SK-MEL-5 (cell line): Measurements from ENCODE around the gene ZNF740. TPM values are rescaled to one million over a fixed set of nuclear protein-coding genes. Genes with fewer than 3 reads are reported as not detected.
A peak's percentile ranks its signal among the peaks of the same experiment; 100 is the strongest.
"Not testable (repeated sequence)": the region's sequence is repeated elsewhere in the genome, so short reads cannot be mapped to it uniquely, and the experiment has no call there.

Source experiments
- DNase-seq: peaks from one replicate; pipeline ENCODE4 v3.0.0-alpha.2; 2016; ENCODE audit warnings: low read depth, low spot score
- in situ Hi-C: cut with HindIII; loops from 2 replicates; pipeline ENCODE4 v1.10.0; 2016; ENCODE audit warnings: low sequenced_read_pairs, high pct_unique_total_duplicates, low pct_unique_long_range_greater_than_20kb
- total RNA-seq: library from RNA; depleted of rRNA; stranded (reverse); fragments of >200 nt; shearing (Covaris generic); gene quantifications from 2 replicates; pipeline ENCODE4 v1.2.3, GENCODE V29; 2014

Gene ZNF740
- total RNA-seq, 1 experiment from 2014 or later, result 11.7 TPM

DNA sequence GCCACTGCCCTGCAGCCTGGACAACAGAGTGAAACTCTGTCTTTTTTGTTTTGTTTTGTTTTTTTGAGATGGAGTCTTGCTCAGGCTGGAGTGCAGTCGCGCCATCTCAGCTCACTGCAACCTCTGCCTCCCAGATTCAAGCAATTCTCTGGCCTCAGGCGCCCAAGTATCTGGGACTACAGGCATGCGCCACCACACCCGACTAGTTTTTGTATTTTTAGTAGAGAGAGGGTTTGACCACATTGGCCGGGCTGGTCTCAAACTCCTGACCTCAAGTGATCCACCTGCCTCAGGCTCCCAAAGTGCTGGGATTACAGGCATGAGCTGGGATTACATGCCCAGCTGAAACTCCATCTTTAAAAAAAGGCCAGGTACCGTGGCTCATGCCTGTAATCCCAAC lies 21.8 kb downstream of the ZNF740 start:
- DNase-seq, in situ Hi-C loops: not testable (repeated sequence)

DNA sequence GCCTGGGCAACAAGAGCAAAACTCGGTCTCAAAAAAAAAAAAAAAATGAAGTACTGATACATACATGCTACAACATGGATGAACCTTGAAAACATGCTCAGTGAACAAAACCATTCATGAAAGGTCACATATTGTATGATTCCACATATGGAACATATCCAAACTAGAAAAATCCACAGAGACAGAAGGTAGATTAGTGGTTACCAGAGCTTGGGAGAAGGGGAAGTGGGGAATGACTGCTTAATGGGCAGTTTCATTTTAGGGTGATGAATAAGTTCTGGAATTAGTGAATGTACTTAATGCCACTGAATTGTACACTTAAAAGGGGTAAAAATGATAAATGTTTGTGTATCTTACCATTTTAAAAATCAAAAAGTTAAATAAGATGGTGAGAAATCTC lies 23.8 kb downstream of the ZNF740 start:
- DNase-seq, result no peak
- in situ Hi-C loops, result no loop called here

DNA sequence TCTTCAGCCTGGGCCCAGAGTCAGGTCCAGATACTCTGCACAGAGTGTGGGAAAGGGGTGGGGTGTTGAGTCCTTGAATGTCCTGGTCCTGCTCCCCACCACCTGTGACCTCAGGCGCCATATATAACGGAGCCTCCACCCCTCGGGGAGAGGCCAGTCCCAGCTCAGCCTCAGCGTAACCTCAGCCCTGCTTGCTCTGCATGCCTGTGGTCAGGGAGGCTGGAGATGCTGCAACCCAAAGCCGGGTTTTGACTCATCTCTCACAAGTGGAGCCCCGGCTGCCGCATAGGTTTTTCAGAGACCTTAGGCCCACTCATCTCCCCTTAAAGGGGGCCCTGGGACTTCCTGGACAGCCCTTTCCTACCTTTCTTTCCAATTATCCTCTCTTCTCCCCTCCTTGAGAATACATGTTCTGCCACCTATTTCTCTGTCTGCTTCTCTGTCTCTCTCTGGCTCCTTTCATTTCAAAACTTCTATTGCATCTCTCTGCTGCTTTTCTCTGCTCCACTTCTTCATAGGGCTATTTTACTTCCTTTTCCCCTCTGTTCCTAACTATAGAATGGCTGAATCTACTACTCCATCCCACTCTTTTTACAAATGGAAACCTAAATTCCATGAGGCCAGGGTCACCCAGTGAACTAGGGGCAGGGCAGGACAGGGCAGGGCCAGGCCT lies 25.4 kb downstream of the ZNF740 start:
- no peak for DNase-seq
- in situ Hi-C loops, result no loop called here

DNA sequence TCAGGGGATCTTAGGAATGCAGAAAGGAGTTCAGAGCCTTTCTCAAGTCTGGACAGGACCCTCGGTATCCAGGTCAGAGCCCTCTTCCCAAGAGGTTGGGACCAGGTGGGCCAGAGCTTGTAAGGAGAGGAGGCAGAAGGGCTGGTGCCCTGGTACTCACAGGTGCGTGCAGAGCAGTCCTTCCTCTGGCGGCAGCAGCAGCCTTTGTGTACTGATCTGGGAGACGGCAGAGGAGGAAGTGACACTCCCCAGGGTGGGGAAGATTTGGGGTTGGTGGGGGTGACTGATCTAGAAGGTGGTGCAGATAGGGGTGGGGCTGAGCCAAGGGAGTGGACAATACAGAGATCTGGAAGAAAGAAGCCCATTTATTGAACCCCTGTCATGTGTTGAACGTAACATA lies 26.5 kb downstream of the ZNF740 start, which contains the start of gene ITGB7:
TSS of gene ITGB7 (minus strand) at position 210 of the 400 bp plus-strand sequence. CDS start 6,808 bp downstream, outside the sequence.
- in situ Hi-C loops, result no loop called here
- no peak for DNase-seq

DNA sequence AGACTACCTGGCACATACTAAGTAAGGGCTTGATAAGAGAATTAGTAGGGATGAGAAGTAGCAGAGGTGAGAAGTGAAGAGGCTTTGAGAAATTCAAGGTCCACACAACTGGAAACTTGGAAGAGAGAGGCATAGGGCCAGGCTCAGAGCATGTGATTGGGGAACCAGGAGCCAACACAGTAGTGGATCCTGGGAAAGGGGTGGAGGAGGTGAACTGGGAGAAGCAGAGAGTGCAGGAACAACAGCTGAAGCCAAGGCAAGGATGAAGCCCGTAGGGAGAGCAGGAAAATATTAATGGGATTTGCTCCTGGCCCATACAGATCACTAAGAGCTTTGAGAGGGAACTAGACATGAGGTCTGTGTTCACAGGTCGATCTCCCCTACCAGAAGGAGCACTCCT lies 27.9 kb downstream of the ZNF740 start:
- DNase-seq, result no peak
- in situ Hi-C loops, result no loop called here

DNA sequence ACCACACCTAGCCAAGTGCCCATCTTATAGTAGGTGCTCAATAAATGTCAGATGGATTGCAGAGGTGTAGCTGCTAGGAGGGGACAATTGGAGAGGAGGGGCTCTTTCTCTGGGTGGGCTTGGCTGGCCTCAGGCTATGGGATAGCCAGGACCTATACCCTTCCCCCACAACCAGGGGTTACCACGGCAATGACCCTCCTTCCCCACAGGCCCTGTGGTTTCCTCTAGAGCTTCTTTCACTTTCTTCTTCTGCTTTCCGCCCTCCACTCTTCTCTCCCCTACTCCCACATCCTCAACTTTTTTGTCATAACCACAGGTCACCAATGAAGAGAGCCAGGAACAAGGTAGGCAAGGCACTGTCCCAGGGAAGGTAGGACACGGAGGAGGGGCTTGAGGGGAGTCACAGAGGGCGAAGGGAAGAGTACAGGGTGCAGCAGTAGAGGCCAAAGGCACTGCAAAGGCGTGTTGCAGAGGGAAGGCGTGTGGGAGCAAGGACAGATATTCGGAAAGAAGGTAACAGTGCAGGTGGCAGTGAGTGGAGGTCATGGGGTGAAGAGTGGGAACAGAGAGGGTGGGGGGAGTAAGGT lies 28.4 kb downstream of the ZNF740 start:
- DNase-seq, result no peak
- in situ Hi-C loops, result no loop called here

DNA sequence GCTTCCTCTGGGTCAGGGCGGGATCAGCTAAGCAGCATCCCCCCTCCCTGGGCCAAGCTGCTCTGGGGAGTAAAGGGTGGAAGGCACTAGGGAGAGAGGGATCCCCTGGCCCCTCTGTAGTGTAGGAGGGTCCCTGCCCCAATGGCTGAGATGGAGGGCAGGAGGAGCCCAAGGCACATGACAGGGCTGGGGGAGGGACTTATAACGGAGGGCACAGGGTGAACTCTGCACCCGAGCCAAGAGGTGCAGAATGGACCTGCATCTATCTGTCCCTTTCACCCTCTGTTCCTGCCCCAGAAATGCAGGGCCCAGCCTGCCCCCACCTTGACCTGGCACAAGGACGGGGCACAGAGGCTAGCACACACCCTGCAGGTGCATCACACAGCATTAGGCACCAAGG lies 30.3 kb downstream of the ZNF740 start:
- in situ Hi-C loops, result no loop called here
- DNase-seq, result no peak

DNA sequence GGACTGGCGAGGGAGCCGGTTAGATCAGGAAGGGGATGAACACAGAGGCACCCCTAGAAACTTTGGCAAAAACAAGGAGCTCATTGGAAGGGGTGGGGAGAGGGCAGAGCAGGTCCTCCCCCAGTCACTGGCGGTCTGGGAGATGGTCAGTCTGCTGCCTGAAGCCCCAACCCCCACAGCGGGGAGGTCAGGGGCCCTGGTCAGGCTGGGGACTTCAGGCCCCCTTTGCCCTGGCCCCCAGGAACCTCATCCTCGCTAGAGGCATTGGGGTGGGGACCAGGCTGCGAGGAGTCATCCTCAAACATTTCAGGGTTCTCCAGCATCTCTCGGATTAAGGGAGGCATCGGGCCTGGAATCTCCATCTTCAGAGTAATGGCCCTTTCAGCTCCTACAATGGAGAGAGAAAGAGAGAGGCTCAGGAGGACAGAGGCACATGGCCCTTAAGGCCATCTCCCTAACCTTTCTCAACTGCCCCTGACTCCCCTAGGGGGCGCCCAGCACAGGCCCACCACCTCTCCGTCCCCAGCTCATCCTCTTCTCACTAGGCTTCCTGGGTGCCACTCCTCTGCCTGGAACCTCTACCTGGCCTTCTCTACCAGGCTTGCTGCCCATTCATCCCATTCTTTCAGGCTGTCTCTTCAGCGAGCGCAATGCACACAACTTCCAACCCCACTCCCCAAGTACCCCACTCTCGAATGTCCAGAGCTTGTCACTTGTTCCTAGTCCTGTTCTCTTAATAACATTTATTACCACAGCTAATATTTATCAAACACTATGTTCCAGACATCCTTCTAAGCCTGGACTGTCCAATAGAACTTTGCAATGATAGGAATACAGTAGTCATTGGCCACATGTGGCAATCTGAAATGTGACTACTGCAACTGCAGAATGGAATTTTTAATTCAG lies 31.2 kb downstream of the ZNF740 start:
- DNase-seq, result peak; percentile 40
- in situ Hi-C loops, result no loop called here

DNA sequence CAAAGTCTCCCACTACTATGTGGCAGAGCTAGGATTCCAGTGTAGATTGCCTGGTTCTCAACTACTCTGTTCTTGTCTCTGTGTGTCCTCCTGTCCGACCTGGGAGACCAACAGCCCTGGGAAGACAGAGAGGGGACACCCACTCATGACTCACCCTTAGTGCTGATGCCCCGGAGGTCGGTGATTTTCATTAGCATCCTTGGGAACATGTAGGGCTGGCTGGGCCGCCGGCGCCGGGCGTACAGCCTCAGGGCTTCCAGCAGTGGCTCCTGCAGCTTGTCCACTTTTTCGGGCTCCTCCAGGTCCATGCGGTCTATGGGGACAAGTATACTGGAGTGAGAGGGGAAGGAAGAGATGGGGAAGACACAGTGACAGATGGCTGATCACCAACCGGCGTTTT lies 32.4 kb downstream of the ZNF740 start:
- DNase-seq, result no peak
- in situ Hi-C loops, result no loop called here

DNA sequence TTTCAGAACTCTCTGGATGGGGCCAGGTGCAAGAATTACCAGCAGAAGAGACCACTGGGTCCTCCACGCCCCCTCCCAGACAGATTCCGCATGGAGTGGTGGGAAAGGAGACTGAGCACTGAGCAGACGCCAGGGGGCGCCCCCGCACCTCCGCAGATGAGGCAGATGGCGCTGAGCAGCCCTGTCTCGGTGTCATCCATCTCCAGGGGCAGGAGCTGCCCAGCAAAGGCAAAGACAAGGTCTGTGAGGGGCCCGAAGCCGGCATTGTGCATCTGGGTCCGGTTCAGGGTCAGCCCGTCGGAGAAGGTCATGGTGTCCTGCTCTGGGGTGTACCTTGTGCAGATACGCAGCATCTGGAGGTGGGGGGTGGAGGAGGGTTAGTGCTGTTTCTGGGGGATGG lies 32.8 kb downstream of the ZNF740 start:
- in situ Hi-C loops, result no loop called here
- peak; percentile 82 for DNase-seq

DNA sequence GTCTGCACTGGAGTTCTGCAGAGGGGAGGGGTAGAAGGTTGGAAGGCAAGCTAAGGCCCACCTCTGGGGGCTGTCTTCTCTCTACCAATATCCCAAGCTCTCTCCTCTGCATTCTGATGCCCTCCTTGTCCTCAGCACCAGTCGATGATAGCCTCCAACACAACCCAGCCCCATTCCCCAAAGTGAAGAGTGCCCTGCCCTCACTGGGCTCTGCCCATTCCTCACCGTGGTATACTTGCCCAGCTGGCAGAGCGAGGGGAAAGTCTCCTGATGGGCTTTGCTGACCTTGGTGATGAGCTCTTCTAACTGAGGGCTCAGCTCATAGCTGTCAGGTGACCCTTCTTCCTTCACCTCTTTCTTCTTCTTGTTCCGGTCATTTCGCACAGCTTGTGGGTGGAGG lies 33.7 kb downstream of the ZNF740 start:
- no peak for DNase-seq
- in situ Hi-C loops, result no loop called here

DNA sequence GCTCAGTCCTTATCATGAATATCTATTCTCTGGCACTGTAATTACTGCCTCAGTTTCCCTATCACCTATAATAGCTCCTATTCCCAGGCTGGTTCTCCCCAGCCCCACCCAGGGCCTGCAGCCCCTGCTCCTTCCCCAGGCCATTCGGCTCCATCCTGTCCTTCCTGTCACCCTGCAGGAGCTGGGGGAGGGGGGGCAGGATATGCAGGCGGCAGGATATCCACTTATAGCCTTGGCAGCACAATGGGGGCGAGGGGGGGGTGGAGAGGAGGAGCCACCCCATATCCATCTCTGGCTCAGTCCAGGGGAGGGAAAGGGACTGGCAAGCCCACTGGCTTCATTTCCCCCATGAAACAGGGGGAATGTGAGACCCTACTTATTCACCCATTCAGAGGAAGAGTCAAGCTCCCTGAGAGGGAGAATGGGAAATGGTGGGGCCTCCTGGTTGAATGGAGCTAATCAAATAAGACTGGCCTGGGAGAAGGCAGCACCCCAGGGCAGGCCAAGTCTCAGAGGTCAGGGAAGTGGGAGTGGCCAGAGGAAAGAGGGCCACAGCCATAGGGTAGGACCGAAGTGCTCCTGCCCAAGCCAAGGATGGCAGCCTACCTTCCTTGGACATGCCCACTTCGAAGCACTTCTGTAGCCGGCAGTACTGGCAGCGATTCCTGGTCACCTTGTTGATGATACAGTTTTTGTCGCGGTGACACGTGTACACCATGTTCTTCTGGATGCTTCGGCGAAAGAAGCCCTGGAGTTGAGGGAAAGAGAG lies 34.3 kb downstream of the ZNF740 start:
- no peak for DNase-seq
- in situ Hi-C loops, result no loop called here

DNA sequence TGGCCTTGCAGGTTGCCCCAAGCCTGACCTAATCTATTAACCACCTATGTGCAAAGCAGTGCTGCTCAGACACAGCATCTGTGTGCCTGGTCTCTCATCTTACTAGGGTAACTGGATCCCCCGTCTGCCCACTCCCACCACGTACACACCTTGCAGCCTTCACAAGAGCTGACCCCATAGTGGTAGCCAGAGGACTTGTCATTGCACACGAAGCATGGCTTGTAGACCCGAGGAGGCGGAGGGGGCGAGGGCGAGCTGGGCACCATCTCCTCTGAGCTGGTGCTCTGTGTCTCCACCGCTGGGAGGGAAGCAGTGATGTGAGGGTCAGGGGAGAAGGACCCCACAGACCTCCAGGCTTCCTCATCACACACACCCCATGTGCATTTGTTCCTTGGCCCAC lies 35.0 kb downstream of the ZNF740 start:
- DNase-seq, result no peak
- in situ Hi-C loops, result no loop called here

DNA sequence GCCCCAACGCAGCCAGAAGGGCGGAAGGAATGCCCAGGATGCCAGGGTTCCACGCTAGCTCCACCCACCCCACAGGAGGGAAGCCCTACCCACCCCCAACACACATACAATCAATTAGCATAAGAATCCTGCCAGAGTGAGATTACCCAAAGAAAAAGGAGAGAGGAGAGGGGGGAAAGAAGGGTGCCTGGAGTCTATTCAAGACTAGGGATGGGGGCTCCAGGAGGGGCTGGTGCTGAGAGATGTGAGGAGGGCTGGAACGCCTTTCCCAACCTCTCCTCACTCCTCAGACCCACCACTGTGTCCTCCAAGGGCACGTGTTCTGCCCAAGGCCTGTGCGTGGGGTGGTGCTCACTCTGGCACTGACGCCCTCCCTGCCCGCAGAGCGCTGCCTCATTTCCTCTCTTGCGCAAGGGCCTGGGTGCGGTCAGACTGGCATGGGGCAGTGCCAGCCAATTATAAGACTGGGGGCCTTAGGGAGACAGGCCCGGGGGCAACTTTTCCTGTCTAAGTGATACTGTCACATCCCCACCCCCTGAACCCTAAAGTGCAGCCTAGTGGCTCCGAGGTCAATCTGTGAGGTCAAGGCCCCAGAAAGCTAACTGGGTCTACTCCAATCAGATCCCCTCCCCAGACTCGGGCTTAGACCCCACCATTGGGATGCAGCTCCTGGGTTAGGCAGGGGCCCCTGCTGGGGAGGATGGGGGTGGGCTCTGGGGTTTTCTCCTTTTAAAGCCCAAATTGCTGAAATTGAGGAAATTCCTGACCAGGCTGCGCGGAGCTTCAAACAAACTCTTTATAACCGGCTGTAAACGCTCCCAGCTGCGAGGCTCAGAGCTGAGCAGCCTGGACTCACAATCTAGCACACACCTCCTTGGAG lies 36.8 kb downstream of the ZNF740 start:
- in situ Hi-C loops, result no loop called here
- peak; percentile 31 for DNase-seq

DNA sequence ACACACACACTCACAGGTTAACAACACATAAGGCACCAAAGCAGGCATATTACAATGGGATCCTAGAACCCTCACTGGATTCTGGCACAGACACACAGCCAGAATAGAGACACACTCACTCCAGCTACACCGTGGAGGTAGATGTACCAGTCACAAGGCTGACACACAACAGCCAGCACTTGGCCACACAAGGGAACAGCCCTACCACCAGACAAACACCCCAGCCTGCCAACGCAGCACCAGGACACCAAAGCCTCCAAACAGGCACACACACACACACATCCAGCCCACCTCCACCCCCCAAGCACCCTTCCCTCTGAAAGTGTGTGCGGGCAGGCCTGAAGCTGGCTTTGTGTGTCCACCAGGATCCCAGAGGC lies 37.4 kb downstream of the ZNF740 start:
- in situ Hi-C loops, result no loop called here
- no peak for DNase-seq

DNA sequence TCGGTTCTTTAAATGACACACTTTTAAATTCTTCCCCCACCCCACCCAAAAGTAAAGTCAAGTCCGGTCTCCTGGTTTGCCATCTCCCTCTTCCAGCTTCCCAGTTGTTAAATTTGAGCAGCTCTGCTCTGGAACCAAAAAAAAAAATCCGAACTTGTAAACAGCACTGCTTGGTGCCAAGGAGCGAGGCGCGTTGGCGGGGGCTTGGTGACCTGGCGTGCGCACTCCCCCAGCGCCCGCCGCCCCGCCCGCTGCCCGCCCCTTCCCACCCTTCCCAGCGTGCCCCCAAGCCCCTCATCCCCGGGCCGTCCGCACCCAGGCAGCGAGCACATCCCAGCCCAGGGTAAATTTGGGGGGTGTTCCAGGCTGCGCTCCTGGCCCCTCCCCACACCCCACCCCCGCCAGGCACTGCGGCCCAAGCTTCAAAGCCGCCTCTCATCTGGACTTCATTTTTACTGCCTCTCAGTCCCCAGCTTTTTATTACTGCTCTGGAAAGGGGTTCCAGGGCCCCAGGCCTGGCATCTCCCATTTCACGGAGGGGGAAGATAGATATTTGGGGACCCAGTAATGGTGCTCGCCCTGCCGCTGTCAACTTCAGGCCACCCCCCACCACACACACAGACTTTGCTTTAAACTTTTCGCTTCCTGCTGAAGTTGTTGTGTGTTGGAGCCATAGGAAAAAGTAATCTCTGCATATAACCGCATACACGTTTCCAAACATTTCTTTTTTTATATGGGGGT lies 38.2 kb downstream of the ZNF740 start:
- no peak for DNase-seq
- in situ Hi-C loops, result no loop called here
